A549 (cell line): ENCODE data around the gene ABHD5. TPM values are rescaled to one million over a fixed set of nuclear protein-coding genes. Genes with fewer than 3 reads are reported as not detected.
"Not testable (repeated sequence)": the region's sequence is repeated elsewhere in the genome, so short reads cannot be mapped to it uniquely, and the experiment has no call there.

Experiments
- ATAC-seq, 2 experiments: fragments of 200-7000 bp in 1 of 2; fragments of >200 bp in 1 of 2; cut with Nextera tagmentation in 1 of 2; cut with Tn5 transposase in 1 of 2; 3 replicates each; pipeline versions ENCODE4 v1.8.0 to v1.9.1; 2018 to 2020; ENCODE audit warnings: mild to moderate bottlenecking in 1 of 2, moderate library complexity in 1 of 2
- CTCF ChIA-PET: fragments of 300-600 bp; sonication (Branson Sonifier 250); formaldehyde crosslinking; extraction: SDS; loops from one replicate; lab custom pipeline; 2021; ENCODE audit warnings: antibody characterized with exemption, inconsistent platforms; lab: Yijun Ruan, JAX
- POLR2A ChIA-PET: fragments of 350-600 bp; formaldehyde crosslinking; extraction: SDS; loops from one replicate; lab custom pipeline; 2021; ENCODE audit warnings: antibody characterized with exemption, inconsistent platforms; lab: Yijun Ruan, JAX
- DNase-seq, 2 experiments: peaks; one replicate each; pipeline versions ENCODE4 v3.0.0 to v3.0.0-alpha.2; 2011 to 2016; ENCODE audit warnings: low read depth in 1 of 2, low spot score in 1 of 2
- FAIRE-seq: peaks from 2 replicates; lab custom pipeline; 2011; peaks lifted over from hg19 to GRCh38; lab: Jason Lieb, UNC
- H3K27ac ChIP-seq, 2 experiments: fragments of >200 bp; sonication (Bioruptor Twin); formaldehyde crosslinking; 3 replicates each; pipeline ENCODE4 v1.5.1; 2016 to 2017
- H3K4me1 ChIP-seq: fragments of >200 bp; sonication (Bioruptor Twin); formaldehyde crosslinking; 3 replicates; pipeline ENCODE4 v1.6.1; 2016
- H3K4me2 ChIP-seq: fragments of >200 bp; sonication (Bioruptor Twin); formaldehyde crosslinking; 3 replicates; pipeline ENCODE4 v1.6.1; 2016
- H3K4me3 ChIP-seq: fragments of >200 bp; sonication (Bioruptor Twin); formaldehyde crosslinking; 3 replicates; pipeline ENCODE4 v1.5.1; 2016
- H3K9me3 ChIP-seq: fragments of >200 bp; sonication (Bioruptor Twin); formaldehyde crosslinking; 3 replicates; pipeline ENCODE4 v1.6.1; 2016
- BHLHE40 ChIP-seq: IDR thresholded peaks from 2 replicates; pipeline ENCODE4 v1.6.1; 2012; ENCODE audit warnings: low read depth, low read length, inconsistent platforms
- CBX2 ChIP-seq: fragments of 200-600 bp; sonication (generic); IDR thresholded peaks from 2 replicates; pipeline ENCODE4 v1.6.1; 2016; ENCODE audit warnings: low read depth, mild to moderate bottlenecking, borderline replicate concordance
- CHD2 ChIP-seq: fragments of 150-350 bp; IDR thresholded peaks from 2 replicates; pipeline ENCODE4 v1.6.1; 2014; ENCODE audit warnings: low read length; ENCODE audit not compliant: partially characterized antibody
- E2F6 ChIP-seq: IDR thresholded peaks from 2 replicates; pipeline ENCODE4 v1.6.1; 2012; ENCODE audit warnings: low read depth, borderline replicate concordance
- EHMT2 ChIP-seq: fragments of 200-600 bp; sonication (generic); IDR thresholded peaks from 2 replicates; pipeline ENCODE4 v1.6.1; 2016; ENCODE audit warnings: antibody characterized with exemption, low read depth, mild to moderate bottlenecking, moderate library complexity
- EP300 ChIP-seq, 2 experiments: fragments of >200 bp; sonication (Bioruptor Twin); formaldehyde crosslinking; IDR thresholded peaks; 2 replicates in 1 of 2; 3 replicates in 1 of 2; pipeline ENCODE4 v1.6.1; 2016 to 2017
- FOSB ChIP-seq: fragments of 250-450 bp; sonication (Bioruptor Pico); IDR thresholded peaks from 2 replicates; pipeline ENCODE4 v1.5.0; 2020; ENCODE audit warnings: mild to moderate bottlenecking, moderate library complexity
- HMGXB4 ChIP-seq: fragments of 250-450 bp; sonication (Bioruptor Pico); IDR thresholded peaks from 2 replicates; pipeline ENCODE4 v1.5.0; 2021; ENCODE audit warnings: mild to moderate bottlenecking, moderate library complexity, borderline replicate concordance
- JUN ChIP-seq, 2 experiments: fragments of >200 bp; sonication (Bioruptor Twin); formaldehyde crosslinking; IDR thresholded peaks; 2 replicates in 1 of 2; 3 replicates in 1 of 2; pipeline ENCODE4 v1.6.1; 2016 to 2017
- JUNB ChIP-seq: fragments of >200 bp; sonication (Bioruptor Twin); formaldehyde crosslinking; IDR thresholded peaks from 2 replicates; pipeline ENCODE4 v1.6.1; 2016
- KDM1A ChIP-seq: fragments of 200-600 bp; sonication (generic); IDR thresholded peaks from 2 replicates; pipeline ENCODE4 v1.6.1; 2016; ENCODE audit warnings: low read depth, mild to moderate bottlenecking
- MAFK ChIP-seq: fragments of 450-650 bp; IDR thresholded peaks from 2 replicates; pipeline ENCODE4 v1.6.1; 2014; ENCODE audit not compliant: partially characterized antibody
- NPAS2 ChIP-seq: fragments of 250-450 bp; sonication (Bioruptor Pico); IDR thresholded peaks from 2 replicates; pipeline ENCODE4 v1.8.0; 2022; ENCODE audit warnings: mild to moderate bottlenecking, moderate library complexity, borderline replicate concordance
- PBX3 ChIP-seq: IDR thresholded peaks from 2 replicates; pipeline ENCODE4 v1.6.1; 2012
- POLR2A ChIP-seq: IDR thresholded peaks from 2 replicates; pipeline ENCODE4 v1.6.1; 2012; ENCODE audit warnings: mild to moderate bottlenecking, low read length
- RAD21 ChIP-seq, 2 experiments: fragments of >200 bp in 1 of 2; sonication (Bioruptor Twin) in 1 of 2; formaldehyde crosslinking in 1 of 2; IDR thresholded peaks in 1 of 2; conservative IDR thresholded peaks in 1 of 2; 2 replicates in 1 of 2; 3 replicates in 1 of 2; pipeline ENCODE4 v1.6.1; 2012 to 2018; ENCODE audit warnings: inconsistent platforms in 1 of 2
- RNF2 ChIP-seq: fragments of 200-600 bp; sonication (generic); IDR thresholded peaks from 2 replicates; pipeline ENCODE4 v1.6.1; 2016; ENCODE audit warnings: low read depth, mild to moderate bottlenecking, antibody characterized with exemption, moderate library complexity, borderline replicate concordance
- TP53 ChIP-seq: fragments of 250-450 bp; sonication (Bioruptor Pico); IDR thresholded peaks from 2 replicates; pipeline ENCODE4 v1.5.0; 2021; ENCODE audit warnings: mild to moderate bottlenecking, moderate library complexity
- USF2 ChIP-seq: fragments of 450-650 bp; IDR thresholded peaks from 2 replicates; pipeline ENCODE4 v1.6.1; 2014; ENCODE audit warnings: antibody characterized with exemption
- WGBS: methylation state at CpG from one replicate; pipeline ENCODE4 v1.1.6; 2017; ENCODE audit errors: missing lambda C conversion rate; 5-methylcytosine and 5-hydroxymethylcytosine counted together
- polyA plus RNA-seq, 4 experiments: library from polyadenylated mRNA; depleted of rRNA in 3 of 4; stranded (reverse); fragments of >200 nt; fragmentation: RNase III in 1 of 4; extraction: RNeasy Plus Mini Kit Qiagen cat#74134 plus additional on column Dnase treatment in 1 of 4; gene quantifications; 2 replicates in 3 of 4; 3 replicates in 1 of 4; pipeline ENCODE4 v1.2.3, GENCODE V29; 2011 to 2017

Gene ABHD5
- polyA plus RNA-seq, 2 of the 4 experiments (the other 2 are of a cell fraction) = 16.6 to 17.8 TPM

GRCh38 chr3:43650345-43650744, 40.4 kb upstream of the ABHD5 start:
- POLR2A ChIA-PET = no interaction called here
- CTCF ChIA-PET = no interaction called here
- 13% methylated on average over 1 of the region's 1 CpG for WGBS
- DNase-seq (no peak), ATAC-seq (no peak), FAIRE-seq (no peak)
- Histone ChIP-seq H3K4me3 (no peak overlapping the region), H3K4me2 (no peak overlapping the region), H3K4me1 (peaks cover 20% of the 10 kb centered on the region), H3K27ac (no peak overlapping the region), H3K9me3 (no peaks in the 10 kb centered on the region)
- TF ChIP-seq USF2 = no peak
- no peak for TF ChIP-seq EP300 (IDR thresholded peaks at IDR 0.05)
- TF ChIP-seq MAFK = peak; percentile 12
- TF ChIP-seq HMGXB4 (CRISPR knock-in tag) = no peak

- FAIRE-seq, ATAC-seq, POLR2A ChIA-PET, H3K4me1 ChIP-seq, H3K9me3 ChIP-seq, CTCF ChIA-PET, H3K27ac ChIP-seq, H3K4me3 ChIP-seq, DNase-seq, H3K4me2 ChIP-seq: not testable (repeated sequence)
- WGBS = 93% methylated on average over 3 of the region's 22 CpGs
Measured at GRCh38 chr3:43656390-43656789, 34.3 kb upstream of the ABHD5 start.

- ChIA-PET POLR2A (no interaction called here), CTCF (no interaction called here)
- no peaks in the 10 kb centered on the region for H3K9me3 ChIP-seq
- no peak overlapping the region for H3K4me3 ChIP-seq
- H3K4me2 ChIP-seq = no peak overlapping the region
- TF ChIP-seq MAFK = no peak
- TF ChIP-seq CHD2 = no peak
- no peak for TF ChIP-seq POLR2A
- no peak for TF ChIP-seq JUN (IDR thresholded peaks at IDR 0.05)
- no peak for TF ChIP-seq CBX2
- no peak for TF ChIP-seq RAD21 (conservative IDR thresholded peaks at IDR 0.05 in 1 of 2, IDR thresholded peaks at IDR 0.05 in 1 of 2)
- no peak for TF ChIP-seq BHLHE40
- no peak for TF ChIP-seq JUNB
- no peak for TF ChIP-seq TP53 (CRISPR knock-in tag)
- TF ChIP-seq KDM1A = no peak
- no peak for TF ChIP-seq E2F6
- TF ChIP-seq NPAS2 = no peak
- TF ChIP-seq EHMT2 = no peak
- TF ChIP-seq PBX3 = no peak
- TF ChIP-seq FOSB (CRISPR knock-in tag) = no peak
- TF ChIP-seq RNF2 = no peak
- TF ChIP-seq, all 56 proteins: peak for 0
- ATAC-seq (no peak), DNase-seq (no peak), FAIRE-seq (no peak)
- Histone ChIP-seq H3K27ac (no peak overlapping the region), H3K4me1 (no peaks in the 10 kb centered on the region)
- 61% methylated on average over 12 of the region's 13 CpGs for WGBS
Measured at GRCh38 chr3:43659250-43659880, 31.4 kb upstream of the ABHD5 start.

GRCh38 chr3:43661376-43661775, 29.4 kb upstream of the ABHD5 start:
- H3K4me3 ChIP-seq, CTCF ChIA-PET, H3K9me3 ChIP-seq, H3K4me1 ChIP-seq, FAIRE-seq, H3K27ac ChIP-seq, POLR2A ChIA-PET, H3K4me2 ChIP-seq, DNase-seq, ATAC-seq: not testable (repeated sequence)
- 29% methylated on average over 1 of the region's 1 CpG for WGBS

GRCh38 chr3:43665011-43665410, 25.7 kb upstream of the ABHD5 start:
- H3K4me1 ChIP-seq, DNase-seq, CTCF ChIA-PET, H3K4me3 ChIP-seq, ATAC-seq, H3K4me2 ChIP-seq, H3K27ac ChIP-seq, FAIRE-seq, H3K9me3 ChIP-seq, POLR2A ChIA-PET: not testable (repeated sequence)
- WGBS = 88% methylated on average over 3 of the region's 3 CpGs
